B cell (primary cell): ENCODE data around the gene DIAPH1. TPM values are rescaled to one million over a fixed set of nuclear protein-coding genes. Genes with fewer than 3 reads are reported as not detected.

ENCODE experiments used
- ATAC-seq: fragments of 200-7000 bp; cut with Tn5 transposase; one replicate; pipeline ENCODE4 v1.10.0; 2021; ENCODE audit warnings: low read depth, mild to moderate bottlenecking, moderate number of reproducible peaks, moderate library complexity
- CTCF ChIA-PET: fragments of 350-600 bp; sonication (Branson Sonifier 250); formaldehyde crosslinking; loops from one replicate; lab custom pipeline; 2021; ENCODE audit warnings: antibody characterized with exemption, inconsistent platforms; lab: Charles Lee
- POLR2A ChIA-PET: fragments of 350-600 bp; sonication (Branson Sonifier 250); formaldehyde crosslinking; loops from one replicate; lab custom pipeline; 2021; ENCODE audit warnings: antibody characterized with exemption; lab: Charles Lee
- DNase-seq: peaks from one replicate; pipeline ENCODE4 v3.0.0; 2013
- H2AFZ ChIP-seq: 2 replicates; pipeline ENCODE4 v1.6.1; 2012; ENCODE audit warnings: mild to moderate bottlenecking, low read depth, low read length; ENCODE audit not compliant: insufficient read depth, poor library complexity, severe bottlenecking
- H3K27ac ChIP-seq, 2 donors: 1 replicate in 1 of 2; 2 replicates in 1 of 2; pipeline ENCODE4 v1.5.1; 2012 to 2013; ENCODE audit warnings: low read length in 2 of 2, mild to moderate bottlenecking in 2 of 2, moderate library complexity in 1 of 2
- H3K27me3 ChIP-seq, 4 experiments: fragments of 200-600 bp in 1 of 4; sonication (generic) in 1 of 4; replicated peaks in 1 of 4; 1 replicate in 2 of 4; 2 replicates in 2 of 4; pipeline versions ENCODE4 v1.6.1 to v1.7.0; 2013 to 2016; ENCODE audit warnings: low read length in 3 of 4, mild to moderate bottlenecking in 2 of 4, mixed read lengths in 1 of 4, moderate library complexity in 1 of 4; ENCODE audit not compliant: insufficient read depth in 4 of 4, control insufficient read depth in 3 of 4; ENCODE audit errors: control extremely low read depth in 1 of 4
- H3K36me3 ChIP-seq, 2 experiments: replicated peaks in 1 of 2; 1 replicate in 1 of 2; 2 replicates in 1 of 2; pipeline versions ENCODE4 v1.6.1 to v1.7.1; 2013; ENCODE audit warnings: low read length in 1 of 2; ENCODE audit not compliant: insufficient read depth in 2 of 2, control insufficient read depth in 1 of 2; ENCODE audit errors: control extremely low read depth in 1 of 2, extremely low read depth in 1 of 2
- H3K4me1 ChIP-seq, 2 donors: fragments of 200-600 bp in 1 of 2; sonication (generic) in 1 of 2; 1 replicate in 1 of 2; 2 replicates in 1 of 2; pipeline versions ENCODE4 v1.5.1 to v1.6.1; 2013 to 2017; ENCODE audit warnings: low read length in 2 of 2; ENCODE audit not compliant: control insufficient read depth in 2 of 2, insufficient read depth in 2 of 2
- H3K4me2 ChIP-seq: replicated peaks from 2 replicates; pipeline ENCODE3; 2012; ENCODE audit warnings: mild to moderate bottlenecking, low read depth, low read length; ENCODE audit not compliant: poor library complexity, severe bottlenecking
- H3K4me3 ChIP-seq, 5 experiments: fragments of 200-600 bp in 1 of 5; sonication (generic) in 1 of 5; 1 replicate in 3 of 5; 2 replicates in 2 of 5; pipeline versions ENCODE4 v1.5.1 to v1.7.0; 2011 to 2016; ENCODE audit warnings: low read length in 4 of 5, mild to moderate bottlenecking in 4 of 5, low read depth in 2 of 5, control low read depth in 1 of 5, moderate library complexity in 1 of 5; ENCODE audit not compliant: insufficient read depth in 1 of 5; ENCODE audit errors: control extremely low read depth in 1 of 5, extremely low read depth in 1 of 5
- H3K79me2 ChIP-seq: fragments of 200-600 bp; sonication (generic); one replicate; pipeline ENCODE4 v1.6.0; 2016; ENCODE audit warnings: low read length; ENCODE audit not compliant: control insufficient read depth, insufficient read depth
- H3K9ac ChIP-seq: fragments of 200-600 bp; sonication (generic); 2 replicates; pipeline ENCODE4 v1.6.1; 2017; ENCODE audit warnings: mild to moderate bottlenecking, low read length, moderate library complexity
- H3K9me3 ChIP-seq, 3 donors: one replicate each; pipeline versions ENCODE4 v1.6.1 to v1.7.1; 2013; ENCODE audit warnings: low read length in 2 of 3; ENCODE audit not compliant: control insufficient read depth in 2 of 3, insufficient read depth in 1 of 3; ENCODE audit errors: control extremely low read depth in 1 of 3
- H4K20me1 ChIP-seq: 2 replicates; pipeline ENCODE4 v1.6.0; 2012; ENCODE audit warnings: mild to moderate bottlenecking, low read length; ENCODE audit not compliant: insufficient read depth, control insufficient read depth, poor library complexity, severe bottlenecking
- H3K27ac Mint-ChIP-seq: one replicate; pipeline ENCODE4 v1.8.0; 2021; ENCODE audit warnings: mixed read lengths
- H3K27me3 Mint-ChIP-seq: one replicate; pipeline ENCODE4 v1.8.0; 2021; ENCODE audit warnings: mixed read lengths
- H3K4me1 Mint-ChIP-seq: one replicate; pipeline ENCODE4 v1.8.0; 2021; ENCODE audit warnings: mixed read lengths
- H3K4me3 Mint-ChIP-seq: one replicate; pipeline ENCODE4 v1.8.0; 2021; ENCODE audit warnings: mixed read lengths
- H3K9me3 Mint-ChIP-seq: one replicate; pipeline ENCODE4 v1.8.0; 2022; ENCODE audit warnings: mixed read lengths; ENCODE audit not compliant: insufficient read depth
- EZH2 ChIP-seq: IDR thresholded peaks from 2 replicates; pipeline ENCODE4 v1.6.1; 2012; ENCODE audit warnings: borderline replicate concordance, low read depth, mild to moderate bottlenecking, moderate library complexity, low read length; ENCODE audit not compliant: insufficient read depth, poor library complexity, severe bottlenecking
- WGBS: methylation state at CpG from one replicate; pipeline ENCODE4 v1.1.5; 2013; ENCODE audit warnings: missing lambda C conversion rate; ENCODE audit not compliant: insufficient coverage; 5-methylcytosine and 5-hydroxymethylcytosine counted together
- intact Hi-C: fragments of 100-400 bp; cut with micrococcal nuclease; formaldehyde crosslinking; loops from one replicate; pipeline ENCODE4 v1.10.0; 2022
- polyA plus RNA-seq: library from polyadenylated mRNA; depleted of rRNA; stranded (reverse); fragments of >200 nt; gene quantifications from 2 replicates; pipeline ENCODE4 v1.2.3, GENCODE V29; 2012
- total RNA-seq, 2 donors: library from RNA; stranded (reverse); fragments of 120-200 nt in 1 of 2; gene quantifications; 1 replicate in 1 of 2; 2 replicates in 1 of 2; pipeline versions ENCODE4 v1.2.3 to v1.2.4, GENCODE V29; 2013 to 2022
- TF ChIP-seq, protein P1 (sequence below): fragments of 200-600 bp; IDR thresholded peaks from one replicate; pipeline ENCODE4 v1.8.0; 2022; ENCODE audit warnings: antibody characterized with exemption, mild to moderate bottlenecking

DIAPH1 gene
- total and polyA plus RNA-seq, 2 donors (not counting 1 experiment from before 2014, with no cell fraction given) = 59.7 to 113 TPM

DNA sequence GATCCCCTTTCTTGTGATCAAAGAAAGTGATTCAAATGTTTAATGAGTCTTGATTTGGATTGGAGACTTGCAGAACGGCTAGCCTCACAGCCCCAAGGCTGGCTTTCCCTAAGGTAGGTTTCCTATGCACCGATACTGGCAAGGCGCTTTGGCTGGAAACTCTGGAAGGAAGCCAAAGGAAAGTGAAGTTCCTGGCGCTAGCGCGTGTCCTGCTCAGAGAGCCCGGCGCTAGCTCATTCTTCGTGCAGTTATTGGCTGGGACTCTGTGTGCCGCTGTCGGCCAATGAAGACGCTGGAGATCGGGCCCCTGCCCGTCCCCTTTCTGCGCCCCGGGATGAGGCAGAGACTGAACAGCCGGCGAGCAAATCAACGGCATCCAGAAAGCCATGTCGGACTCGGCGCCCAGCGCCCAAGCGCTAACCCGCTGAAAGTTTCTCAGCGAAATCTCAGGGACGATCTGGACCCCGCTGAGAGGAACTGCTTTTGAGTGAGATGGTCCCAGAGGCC, 143.1 kb downstream of the DIAPH1 start, which contains the start of gene PCDHGC3:
Gene PCDHGC3 (plus strand): TSS at position 342 of the 507 bp plus-strand sequence. CDS start 151 bp downstream, at position 493.
- ATAC-seq = peak; percentile 95
- H3K27me3 ChIP-seq = peaks cover 0 to 47% (median 30%) of the 10 kb centered on the region in 4 experiments
- peak within 1 kb of the TSS; percentile 76 for H3K4me2 ChIP-seq
- ChIA-PET CTCF (interaction anchor here (0.6 to 5.0 kb wide), 20 partner anchors 9 to 142 kb away, joined by 3 to 65 read pairs (median 6); partner anchors contain the start of genes DIAPH1, PCDHGA10, PCDHGA11 and PCDHGA12), POLR2A (no interaction called here)
- no peaks in the 10 kb centered on the region for H4K20me1 ChIP-seq
- Mint-ChIP-seq H3K4me1 (peaks cover 29% of the 10 kb centered on the region), H3K9me3 (no peaks in the 10 kb centered on the region), H3K4me3 (peak within 1 kb of the TSS; percentile 95), H3K27me3 (peaks cover 36% of the 10 kb centered on the region), H3K27ac (peak within 1 kb of the TSS; percentile 47)
- TF ChIP-seq, protein P1, sequence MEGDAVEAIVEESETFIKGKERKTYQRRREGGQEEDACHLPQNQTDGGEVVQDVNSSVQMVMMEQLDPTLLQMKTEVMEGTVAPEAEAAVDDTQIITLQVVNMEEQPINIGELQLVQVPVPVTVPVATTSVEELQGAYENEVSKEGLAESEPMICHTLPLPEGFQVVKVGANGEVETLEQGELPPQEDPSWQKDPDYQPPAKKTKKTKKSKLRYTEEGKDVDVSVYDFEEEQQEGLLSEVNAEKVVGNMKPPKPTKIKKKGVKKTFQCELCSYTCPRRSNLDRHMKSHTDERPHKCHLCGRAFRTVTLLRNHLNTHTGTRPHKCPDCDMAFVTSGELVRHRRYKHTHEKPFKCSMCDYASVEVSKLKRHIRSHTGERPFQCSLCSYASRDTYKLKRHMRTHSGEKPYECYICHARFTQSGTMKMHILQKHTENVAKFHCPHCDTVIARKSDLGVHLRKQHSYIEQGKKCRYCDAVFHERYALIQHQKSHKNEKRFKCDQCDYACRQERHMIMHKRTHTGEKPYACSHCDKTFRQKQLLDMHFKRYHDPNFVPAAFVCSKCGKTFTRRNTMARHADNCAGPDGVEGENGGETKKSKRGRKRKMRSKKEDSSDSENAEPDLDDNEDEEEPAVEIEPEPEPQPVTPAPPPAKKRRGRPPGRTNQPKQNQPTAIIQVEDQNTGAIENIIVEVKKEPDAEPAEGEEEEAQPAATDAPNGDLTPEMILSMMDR = no peak
- TF ChIP-seq EZH2 = no peak
- H3K27ac ChIP-seq = no peak within 1 kb of the TSS
- no peaks in the 10 kb centered on the region for H3K36me3 ChIP-seq
- H3K9ac ChIP-seq = peak within 1 kb of the TSS; percentile 60
- H3K4me3 ChIP-seq = peak within 1 kb of the TSS; percentile 35 to 64 (median 49)
- under 1% methylated on average over 28 of the region's 28 CpGs for WGBS
- DNase-seq = peak; percentile 65
- peaks cover 0 to 13% (median 0%) of the 10 kb centered on the region in 3 donors for H3K9me3 ChIP-seq
- intact Hi-C loops = loop anchor here (1.0 to 2.0 kb wide), 2 partner anchors 35 to 49 kb away; no protein-coding TSS in a partner anchor
- peak within 1 kb of the TSS; percentile 66 for H2AFZ ChIP-seq
- H3K4me1 ChIP-seq = peaks cover 23 to 32% of the 10 kb centered on the region in 2 donors
- no peaks in the 10 kb centered on the region for H3K79me2 ChIP-seq

DNA sequence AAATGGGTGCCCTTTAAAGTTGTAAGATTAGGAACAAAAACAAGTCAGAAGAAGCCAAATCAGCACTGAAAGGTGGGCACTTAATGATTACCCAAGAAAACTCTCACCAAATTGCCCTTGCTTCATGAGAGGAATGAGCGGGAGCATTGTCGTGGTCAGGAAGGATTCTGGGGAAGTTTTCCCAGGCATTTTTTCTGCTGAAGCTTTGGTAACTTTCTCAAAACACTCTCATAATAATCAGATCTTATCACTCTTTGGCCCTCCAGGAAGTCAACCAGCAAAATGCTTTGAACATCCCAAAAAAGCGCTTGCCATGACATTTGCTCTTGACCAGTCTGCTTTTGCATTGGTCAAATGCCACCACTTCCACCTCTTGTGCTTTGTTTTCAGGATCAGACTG, 153.4 kb downstream of the DIAPH1 start:
- TF ChIP-seq, protein P1 = no peak
- TF ChIP-seq EZH2 = no peak
- CTCF ChIA-PET = interaction anchor here (1.3 to 1.7 kb wide), 3 partner anchors 11 to 59 kb away, joined by 3 to 7 read pairs (median 3); partner anchors contain the start of gene PCDHGC3

More for the DNA sequence above, 153.4 kb downstream of the DIAPH1 start:
- peaks cover 0 to 2% (median 0%) of the 10 kb centered on the region in 4 experiments for H3K27me3 ChIP-seq
- no peaks in the 10 kb centered on the region for H4K20me1 ChIP-seq
- intact Hi-C loops = no loop called here
- DNase-seq (no peak), ATAC-seq (no peak)
- Mint-ChIP-seq H3K9me3 (peaks cover 7% of the 10 kb centered on the region), H3K27me3 (peaks cover 12% of the 10 kb centered on the region), H3K4me1 (no peaks in the 10 kb centered on the region), H3K27ac (no peak overlapping the region), H3K4me3 (no peak overlapping the region)
- no peak overlapping the region for H3K9ac ChIP-seq
- no peaks in the 10 kb centered on the region for H3K79me2 ChIP-seq
- H3K27ac ChIP-seq = no peak overlapping the region
- WGBS = 100% methylated on average over 1 of the region's 3 CpGs
- no peak overlapping the region for H2AFZ ChIP-seq
- H3K4me2 ChIP-seq = no peak overlapping the region
- no peaks in the 10 kb centered on the region for H3K9me3 ChIP-seq
- H3K36me3 ChIP-seq = no peaks in the 10 kb centered on the region
- no peaks in the 10 kb centered on the region for H3K4me1 ChIP-seq
- no peak overlapping the region for H3K4me3 ChIP-seq
- POLR2A ChIA-PET = interaction anchor here (0.7 kb wide), 1 partner anchor 69 kb away, joined by 4 read pairs; no protein-coding TSS in a partner anchor
